Measurements from ENCODE around the gene SRRT.

Gene SRRT

GRCh38 chr7:100888988-100889750 is 14.3 kb downstream of the SRRT start, which contains the start of gene UFSP1:
TSS of gene UFSP1 (minus strand) at chr7:100889715. CDS start at chr7:100889271, 444 bp downstream.
- Histone ChIP-seq H3K4me3 (replicated peaks; ENCODE audit: insufficient read depth, low read length) (peak within 1 kb of the TSS; percentile 73), H3K27me3 (ENCODE audit: insufficient read depth, poor library complexity, severe bottlenecking) (peaks cover 18% of the 10 kb centered on the region), H3K27ac (replicated peaks) (peak within 1 kb of the TSS; percentile 86)
- DNase-seq (ENCODE audit: low read depth in 1 of 2, low spot score in 1 of 2), result peak in 1 of 2 experiments; percentile 84
- TF ChIP-seq GABPA (IDR thresholded peaks at IDR 0.05; ENCODE audit: low read depth) (no peak), REST (IDR thresholded peaks at IDR 0.05; ENCODE audit: insufficient replicate concordance, low read depth) (no peak), CTCF (IDR thresholded peaks at IDR 0.05; ENCODE audit: insufficient read depth, low read length) (no peak), SPI1 (IDR thresholded peaks at IDR 0.05; ENCODE audit: borderline replicate concordance, low read depth) (no peak), POLR2AphosphoS5 (IDR thresholded peaks at IDR 0.05; ENCODE audit: low read depth) (peak; percentile 20; the same call in 1 of the 2 replicates)

GRCh38 chr7:100890653-100891567 is 16.0 kb downstream of the SRRT start:
- TF ChIP-seq REST (IDR thresholded peaks at IDR 0.05; ENCODE audit: insufficient replicate concordance, low read depth) (no peak), SPI1 (IDR thresholded peaks at IDR 0.05; ENCODE audit: borderline replicate concordance, low read depth) (no peak), GABPA (IDR thresholded peaks at IDR 0.05; ENCODE audit: low read depth) (no peak), CTCF (IDR thresholded peaks at IDR 0.05; ENCODE audit: insufficient read depth, low read length) (no peak), POLR2AphosphoS5 (IDR thresholded peaks at IDR 0.05; ENCODE audit: low read depth) (no peak)
- DNase-seq (ENCODE audit: low read depth in 1 of 2, low spot score in 1 of 2), result no peak
- Histone ChIP-seq H3K4me3 (replicated peaks; ENCODE audit: insufficient read depth, low read length) (no peak overlapping the region; the same call in 1 of the 2 replicates), H3K27ac (replicated peaks) (no peak overlapping the region), H3K27me3 (ENCODE audit: insufficient read depth, poor library complexity, severe bottlenecking) (peaks cover 31% of the 10 kb centered on the region)

- DNase-seq (ENCODE audit: low read depth in 1 of 2, low spot score in 1 of 2), result no peak
- H3K27me3 ChIP-seq (ENCODE audit: insufficient read depth, poor library complexity, severe bottlenecking), result peaks cover 38% of the 10 kb centered on the region
- H3K27ac ChIP-seq (replicated peaks), result no peak overlapping the region
- H3K4me3 ChIP-seq (replicated peaks; ENCODE audit: insufficient read depth, low read length), result no peak overlapping the region
- TF ChIP-seq REST (IDR thresholded peaks at IDR 0.05; ENCODE audit: insufficient replicate concordance, low read depth) (no peak), CTCF (IDR thresholded peaks at IDR 0.05; ENCODE audit: insufficient read depth, low read length) (no peak), SPI1 (IDR thresholded peaks at IDR 0.05; ENCODE audit: borderline replicate concordance, low read depth) (no peak), POLR2AphosphoS5 (IDR thresholded peaks at IDR 0.05; ENCODE audit: low read depth) (no peak), GABPA (IDR thresholded peaks at IDR 0.05; ENCODE audit: low read depth) (no peak)
Measured at GRCh38 chr7:100891568-100892247, 16.8 kb downstream of the SRRT start.
